Left lobe of liver (tissue), 2 donors: ENCODE results near the gene CYP1A2. TPM values are rescaled to one million over a fixed set of nuclear protein-coding genes. Genes with fewer than 3 reads are reported as not detected.

Experiments used
- ATAC-seq: fragments of 200-7000 bp; cut with Tn5 transposase; one replicate; pipeline ENCODE4 v1.9.1; 2020; ENCODE audit warnings: mild to moderate bottlenecking, moderate library complexity
- DNase-seq: peaks from one replicate; pipeline ENCODE4 v3.0.0-alpha.2; 2020; ENCODE audit warnings: low spot score
- total RNA-seq: library from RNA; stranded (reverse); gene quantifications from one replicate; pipeline ENCODE4 v1.2.1, GENCODE V29; 2021
- donor health status: DM: no; HTN: no; CAD: no; lungs with moderate emphysema.
- donor health status: DM: no; HTN: yes; CAD: no.

CYP1A2 gene
- total RNA-seq, 1 donor from 2014 or later = 120 TPM

DNA sequence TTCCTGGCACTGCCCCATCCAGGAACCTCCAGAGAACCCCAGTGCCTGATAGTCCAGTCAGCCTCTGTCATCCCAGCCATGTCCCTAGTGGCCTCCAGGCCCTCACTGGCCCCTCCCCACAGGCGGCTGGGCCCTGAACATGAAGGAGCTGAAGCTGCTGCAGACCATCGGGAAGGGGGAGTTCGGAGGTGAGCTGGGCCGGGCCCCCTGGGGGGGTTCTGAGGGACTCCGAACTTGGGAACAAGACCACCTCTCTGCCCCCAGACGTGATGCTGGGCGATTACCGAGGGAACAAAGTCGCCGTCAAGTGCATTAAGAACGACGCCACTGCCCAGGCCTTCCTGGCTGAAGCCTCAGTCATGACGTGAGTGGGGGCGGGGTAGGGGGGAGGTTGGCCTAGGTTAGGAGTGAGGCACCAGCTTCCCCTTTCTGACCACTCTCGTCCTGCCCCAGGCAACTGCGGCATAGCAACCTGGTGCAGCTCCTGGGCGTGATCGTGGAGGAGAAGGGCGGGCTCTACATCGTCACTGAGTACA lies 52.0 kb downstream of the CYP1A2 start:
- ATAC-seq = no peak
- DNase-seq = no peak

DNA sequence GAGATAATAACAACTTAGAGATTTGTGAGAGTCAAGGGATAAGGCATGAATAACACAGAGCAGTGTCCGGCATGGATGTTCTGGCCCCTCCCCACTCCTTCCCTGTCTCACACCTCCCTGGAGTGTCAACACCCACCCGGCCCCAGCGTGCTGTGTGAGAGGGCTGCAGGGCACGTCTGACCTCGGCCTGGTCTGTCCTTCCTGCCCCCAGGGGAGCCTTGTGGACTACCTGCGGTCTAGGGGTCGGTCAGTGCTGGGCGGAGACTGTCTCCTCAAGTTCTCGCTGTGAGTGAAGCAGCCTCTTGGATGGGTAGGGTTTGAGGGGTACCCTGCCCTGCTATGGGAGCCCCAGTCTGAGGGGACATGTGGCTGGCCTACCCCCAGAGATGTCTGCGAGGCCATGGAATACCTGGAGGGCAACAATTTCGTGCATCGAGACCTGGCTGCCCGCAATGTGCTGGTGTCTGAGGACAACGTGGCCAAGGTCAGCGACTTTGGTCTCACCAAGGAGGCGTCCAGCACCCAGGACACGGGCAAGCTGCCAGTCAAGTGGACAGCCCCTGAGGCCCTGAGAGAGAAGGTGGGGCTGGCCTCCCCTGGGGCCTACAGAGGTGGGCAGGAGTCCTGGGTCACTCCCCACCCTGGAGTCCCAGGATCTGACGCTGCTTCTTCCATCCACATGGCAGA lies 52.8 kb downstream of the CYP1A2 start:
- ATAC-seq = no peak
- DNase-seq = no peak

DNA sequence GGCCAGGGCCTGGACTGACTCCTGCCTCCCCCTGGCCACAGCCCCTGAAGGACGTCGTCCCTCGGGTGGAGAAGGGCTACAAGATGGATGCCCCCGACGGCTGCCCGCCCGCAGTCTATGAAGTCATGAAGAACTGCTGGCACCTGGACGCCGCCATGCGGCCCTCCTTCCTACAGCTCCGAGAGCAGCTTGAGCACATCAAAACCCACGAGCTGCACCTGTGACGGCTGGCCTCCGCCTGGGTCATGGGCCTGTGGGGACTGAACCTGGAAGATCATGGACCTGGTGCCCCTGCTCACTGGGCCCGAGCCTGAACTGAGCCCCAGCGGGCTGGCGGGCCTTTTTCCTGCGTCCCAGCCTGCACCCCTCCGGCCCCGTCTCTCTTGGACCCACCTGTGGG lies 53.6 kb downstream of the CYP1A2 start:
- ATAC-seq = no peak
- DNase-seq = no peak

DNA sequence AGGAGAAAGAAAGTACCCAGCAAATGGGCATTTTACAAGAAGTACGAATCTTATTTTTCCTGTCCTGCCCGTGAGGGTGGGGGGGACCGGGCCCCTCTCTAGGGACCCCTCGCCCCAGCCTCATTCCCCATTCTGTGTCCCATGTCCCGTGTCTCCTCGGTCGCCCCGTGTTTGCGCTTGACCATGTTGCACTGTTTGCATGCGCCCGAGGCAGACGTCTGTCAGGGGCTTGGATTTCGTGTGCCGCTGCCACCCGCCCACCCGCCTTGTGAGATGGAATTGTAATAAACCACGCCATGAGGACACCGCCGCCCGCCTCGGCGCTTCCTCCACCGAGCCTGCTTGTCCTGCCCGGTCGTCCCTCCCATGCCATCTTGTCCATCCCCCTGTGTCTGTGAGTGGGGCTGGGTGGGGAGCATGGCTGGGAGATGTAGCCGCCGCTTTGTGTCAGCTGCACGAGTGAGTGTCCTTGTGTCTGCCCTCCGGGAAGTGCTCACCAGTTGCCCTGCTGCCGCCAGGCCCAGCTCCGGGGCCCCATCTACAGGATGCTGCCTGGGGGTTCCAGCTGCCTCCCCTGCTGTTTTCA lies 54.3 kb downstream of the CYP1A2 start:
- DNase-seq (no peak), ATAC-seq (no peak)

DNA sequence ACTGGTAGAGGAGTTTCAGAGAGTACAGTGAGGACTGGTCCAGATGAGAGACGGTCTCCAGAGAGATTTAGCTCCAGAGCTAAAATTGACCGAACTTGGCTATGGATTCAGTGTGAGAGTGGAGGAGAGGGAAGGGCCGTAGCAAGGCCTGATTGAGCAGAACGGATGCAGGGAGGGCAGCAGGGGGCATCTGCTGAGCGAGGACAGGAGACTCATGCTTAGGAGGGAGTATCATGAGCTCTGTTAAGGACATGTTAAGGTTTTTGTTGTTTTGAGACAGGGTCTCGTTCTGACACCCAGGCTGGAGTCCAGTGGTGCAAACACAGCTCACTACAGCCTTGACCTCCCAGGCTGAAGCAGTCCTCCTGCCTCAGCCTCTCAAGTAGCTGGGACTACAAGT lies 56.3 kb downstream of the CYP1A2 start:
- ATAC-seq (no peak), DNase-seq (no peak)

Other genes with a start within 250 kb of the CYP1A2 start
- gene ARID3B, start 207.6 kb upstream of the CYP1A2 start, total RNA-seq = 3.7 TPM
- 32.3 TPM for gene CLK3, start 133.0 kb upstream of the CYP1A2 start, total RNA-seq
- 13.4 TPM for gene EDC3, start 52.8 kb upstream of the CYP1A2 start, total RNA-seq
- gene CYP1A1, start 23.3 kb upstream of the CYP1A2 start, total RNA-seq = 1.6 TPM
- 32.7 TPM for gene CSK, start 33.2 kb downstream of the CYP1A2 start, total RNA-seq
- not detected for gene LMAN1L, start 64.0 kb downstream of the CYP1A2 start, total RNA-seq
- not detected for gene CPLX3, start 77.8 kb downstream of the CYP1A2 start, total RNA-seq
- 23.8 TPM for gene ULK3, start 94.3 kb downstream of the CYP1A2 start, total RNA-seq
- 36.1 TPM for gene SCAMP2, start 124.5 kb downstream of the CYP1A2 start, total RNA-seq
- 33.4 TPM for gene MPI, start 141.2 kb downstream of the CYP1A2 start, total RNA-seq
- 15.8 TPM for gene FAM219B, start 158.0 kb downstream of the CYP1A2 start, total RNA-seq
- 134 TPM for gene COX5A, start 189.2 kb downstream of the CYP1A2 start, total RNA-seq
- gene RPP25, start 207.9 kb downstream of the CYP1A2 start, total RNA-seq = 2.1 TPM
- 0.73 TPM for gene SCAMP5, start 246.7 kb downstream of the CYP1A2 start, total RNA-seq